ENCODE measurements around the gene FANK1.
A peak's percentile ranks its signal among the peaks of the same experiment; 100 is the strongest.

FANK1 gene

GRCh38 chr10:125865120-125865519 is 31.2 kb upstream of the FANK1 start:
- Histone ChIP-seq H3K9me3 (no peaks in the 10 kb centered on the region), H4K20me1 (0 out of 2 replicates have a peak, but pooled peaks cover 7% of the 10 kb centered on the region), H3K27me3 (no peaks in the 10 kb centered on the region), H3K36me3 (peaks cover 33% of the 10 kb centered on the region), H3K9ac (peak overlapping the region; percentile 12; the same call in 1 of the 2 replicates), H3K27ac (0 out of 2 replicates have a peak overlapping the region, but pooled peaks have one; percentile 38), H3K4me3 (no peak overlapping the region), H3K4me2 (peak overlapping the region; percentile 64), H3K4me1 (peaks cover 27% of the 10 kb centered on the region)
- TF ChIP-seq Cebpa-rat (IDR thresholded peaks at IDR 0.05), result no peak

DNA sequence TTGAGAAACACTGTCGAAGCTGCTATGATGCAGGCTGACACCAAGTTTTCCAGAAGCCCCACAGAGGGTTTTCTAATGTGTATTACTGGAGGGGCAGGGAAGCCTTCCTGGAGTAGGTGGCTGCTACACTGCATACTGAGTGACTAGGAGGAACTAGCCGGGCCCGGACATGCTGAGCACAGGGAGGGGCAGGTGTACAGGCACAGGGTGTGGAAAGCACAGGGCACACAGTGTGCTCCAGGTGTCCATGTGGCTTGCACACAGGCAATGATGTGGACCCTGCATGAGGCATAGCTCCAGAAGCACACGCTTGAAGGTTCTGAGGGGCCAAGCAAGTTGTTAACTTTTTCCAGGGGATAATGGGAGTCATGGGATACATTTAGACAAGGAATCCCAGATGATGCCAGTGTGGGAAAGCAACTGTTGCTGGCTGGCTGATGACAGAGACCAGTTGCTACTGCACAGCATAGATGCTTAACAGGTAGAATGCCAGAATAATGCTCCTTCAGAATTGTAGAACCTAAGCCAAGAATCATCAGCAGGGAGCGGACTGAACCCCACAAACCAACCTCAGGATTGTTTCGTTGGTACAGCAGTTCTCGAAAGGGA is 29.8 kb upstream of the FANK1 start:
- Histone ChIP-seq H3K27me3 (no peaks in the 10 kb centered on the region), H3K9ac (no peak overlapping the region), H4K20me1 (0 out of 2 replicates have a peak, but pooled peaks cover 7% of the 10 kb centered on the region), H3K27ac (no peak overlapping the region), H3K4me1 (peaks cover 27% of the 10 kb centered on the region), H3K36me3 (peaks cover 28% of the 10 kb centered on the region), H3K4me3 (no peak overlapping the region), H3K4me2 (no peak overlapping the region), H3K9me3 (no peaks in the 10 kb centered on the region)
- TF ChIP-seq Cebpa-rat (IDR thresholded peaks at IDR 0.05), result no peak

DNA sequence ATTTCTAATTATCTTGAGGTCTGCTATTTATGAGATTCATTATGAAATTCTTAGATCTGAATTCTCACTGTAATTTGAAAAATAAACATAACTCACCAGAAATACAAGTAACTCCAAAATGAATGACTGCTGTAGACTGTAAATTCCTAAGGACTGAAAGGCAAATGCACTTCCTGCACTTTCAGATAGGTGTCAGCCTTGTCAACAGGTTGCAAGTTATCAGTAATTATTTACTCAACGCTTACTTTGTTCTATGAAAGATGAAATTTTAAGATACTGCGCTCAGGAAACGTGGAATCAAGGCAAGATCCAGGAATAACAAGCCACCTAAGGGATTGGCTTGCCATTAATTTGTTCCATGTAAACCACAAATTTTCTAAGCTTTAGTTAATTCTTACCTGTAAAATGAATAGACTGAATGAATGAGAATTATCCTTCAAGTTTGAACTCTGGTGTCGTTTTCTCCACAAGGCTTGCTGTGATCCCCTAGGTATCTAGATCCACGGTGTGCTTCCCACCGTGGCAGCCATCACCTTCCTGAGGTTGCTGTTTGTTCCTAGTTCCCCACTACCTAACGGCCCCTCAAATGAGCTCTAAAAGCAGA is 27.9 kb upstream of the FANK1 start:
- Histone ChIP-seq H3K9ac (no peak overlapping the region), H3K4me2 (no peak overlapping the region), H3K4me1 (peaks cover 27% of the 10 kb centered on the region), H3K4me3 (no peak overlapping the region), H3K9me3 (no peaks in the 10 kb centered on the region), H4K20me1 (0 out of 2 replicates have a peak, but pooled peaks cover 7% of the 10 kb centered on the region), H3K27me3 (no peaks in the 10 kb centered on the region), H3K36me3 (peaks cover 25% of the 10 kb centered on the region), H3K27ac (no peak overlapping the region)
- TF ChIP-seq Cebpa-rat (IDR thresholded peaks at IDR 0.05), result no peak

DNA sequence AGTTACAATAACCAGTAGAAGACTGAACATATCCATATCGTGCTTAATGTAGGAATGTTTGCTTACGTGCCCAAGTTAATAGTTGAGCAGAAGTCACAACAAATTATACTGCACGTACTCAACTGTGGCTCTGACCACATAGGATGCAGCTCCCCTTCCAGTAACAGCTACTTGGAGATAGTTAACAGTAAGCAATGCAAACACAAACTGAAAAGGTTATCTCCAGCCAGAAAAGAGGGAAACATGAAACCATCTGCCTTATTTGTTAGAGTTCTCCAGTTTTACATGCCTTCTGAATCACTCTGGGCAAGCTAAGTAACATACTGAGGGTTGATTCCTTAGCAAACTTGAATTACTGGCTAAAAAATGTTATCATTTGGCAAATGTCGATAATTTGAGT is 25.0 kb upstream of the FANK1 start:
- Histone ChIP-seq H3K4me2 (no peak overlapping the region), H3K36me3 (peaks cover 28% of the 10 kb centered on the region), H3K9me3 (peaks cover 17% of the 10 kb centered on the region), H3K27ac (no peak overlapping the region), H3K27me3 (no peaks in the 10 kb centered on the region), H3K9ac (no peak overlapping the region), H4K20me1 (0 out of 2 replicates have a peak, but pooled peaks cover 7% of the 10 kb centered on the region), H3K4me1 (peaks cover 2% of the 10 kb centered on the region; the same call in 1 of the 2 replicates), H3K4me3 (no peak overlapping the region)
- TF ChIP-seq Cebpa-rat (IDR thresholded peaks at IDR 0.05), result no peak

DNA sequence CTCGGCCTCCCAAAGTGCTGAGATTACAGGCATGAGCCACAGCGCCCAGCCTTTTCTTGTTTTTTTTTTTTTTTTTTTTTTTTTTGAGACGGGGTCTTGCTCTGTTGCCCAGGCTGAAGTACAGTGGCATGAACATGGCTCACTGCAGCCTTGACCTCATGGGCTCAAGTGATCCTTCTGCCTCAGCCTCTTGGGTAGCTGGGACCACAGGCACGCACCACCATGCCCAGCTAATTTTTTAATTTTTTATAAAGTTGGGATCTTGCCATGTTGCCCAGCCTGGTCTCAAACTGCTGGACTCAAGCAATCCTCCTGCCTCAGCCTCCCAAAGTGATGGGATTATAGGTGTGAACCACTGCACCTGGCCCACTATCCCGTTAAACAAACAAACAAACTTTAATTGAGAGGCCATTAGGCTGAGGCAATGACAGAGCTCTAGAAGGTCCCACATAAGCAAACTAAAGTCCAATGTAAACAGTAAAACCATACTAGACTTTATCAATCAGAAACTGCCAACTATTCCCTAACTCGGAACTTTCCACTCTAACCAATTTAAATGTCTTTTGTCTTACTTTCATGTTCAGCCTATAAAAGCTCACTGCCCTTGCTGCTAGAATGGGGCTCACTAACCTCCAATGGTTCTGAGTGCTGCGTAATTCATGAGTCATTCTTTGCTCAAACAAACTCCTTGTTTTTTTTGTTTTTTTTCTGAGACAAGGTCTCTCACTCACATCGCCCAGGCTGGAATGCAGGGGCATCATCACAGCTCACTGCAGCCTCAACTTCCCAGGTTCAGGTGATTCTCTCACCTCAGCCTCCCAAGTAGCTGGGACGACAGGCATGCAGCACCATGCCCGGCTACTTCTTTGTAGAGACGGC is 17.2 kb upstream of the FANK1 start:
- Histone ChIP-seq H3K4me1 (no peaks in the 10 kb centered on the region), H4K20me1 (no peaks in the 10 kb centered on the region), H3K27ac (no peak overlapping the region), H3K9ac (no peak overlapping the region), H3K4me2 (no peak overlapping the region), H3K27me3 (no peaks in the 10 kb centered on the region), H3K4me3 (no peak overlapping the region), H3K36me3 (peaks cover 75% of the 10 kb centered on the region), H3K9me3 (peaks cover 49% of the 10 kb centered on the region)
- TF ChIP-seq Cebpa-rat (IDR thresholded peaks at IDR 0.05), result no peak

DNA sequence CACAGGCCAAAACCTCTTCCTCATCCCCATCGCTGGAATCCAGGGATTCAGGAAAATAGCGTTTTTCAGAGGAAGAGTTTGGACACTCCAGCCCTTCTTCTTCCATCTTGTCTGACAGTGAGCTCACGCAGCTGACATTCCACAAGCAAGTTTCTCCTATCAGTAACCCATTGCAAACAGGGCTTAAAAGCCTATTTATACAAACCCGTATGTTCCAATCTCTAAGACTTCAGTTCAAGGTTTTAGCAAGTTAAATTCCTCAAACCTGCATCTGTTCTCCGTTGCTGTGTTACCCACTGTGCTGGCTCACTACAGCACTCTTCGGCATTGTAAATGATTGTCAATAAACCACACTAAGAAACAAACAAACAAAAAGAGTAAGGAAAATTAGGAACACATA is 15.6 kb upstream of the FANK1 start:
- H3K4me3 ChIP-seq, result no peak overlapping the region
- no peaks in the 10 kb centered on the region for H3K27me3 ChIP-seq
- no peak overlapping the region for H3K9ac ChIP-seq
- H3K9me3 ChIP-seq, result peaks cover 39% of the 10 kb centered on the region
- H3K36me3 ChIP-seq, result peaks cover 72% of the 10 kb centered on the region
- H3K4me1 ChIP-seq, result no peaks in the 10 kb centered on the region
- no peak overlapping the region for H3K27ac ChIP-seq
- TF ChIP-seq Cebpa-rat (IDR thresholded peaks at IDR 0.05), result no peak
- H3K4me2 ChIP-seq, result no peak overlapping the region
- H4K20me1 ChIP-seq, result no peaks in the 10 kb centered on the region

GRCh38 chr10:125881192-125881591 is 15.2 kb upstream of the FANK1 start, which contains the start of gene DHX32:
DHX32 (minus strand) TSS chr10:125881292; CDS start chr10:125880824, 468 bp downstream.
- H3K9me3 ChIP-seq, result peaks cover 34% of the 10 kb centered on the region
- H3K4me1 ChIP-seq, result no peaks in the 10 kb centered on the region
- no peak within 1 kb of the TSS for H3K9ac ChIP-seq
- no peaks in the 10 kb centered on the region for H4K20me1 ChIP-seq
- no peaks in the 10 kb centered on the region for H3K27me3 ChIP-seq
- H3K4me3 ChIP-seq, result no peak within 1 kb of the TSS
- no peak within 1 kb of the TSS for H3K4me2 ChIP-seq
- no peak for TF ChIP-seq Cebpa-rat (IDR thresholded peaks at IDR 0.05)
- H3K27ac ChIP-seq, result no peak within 1 kb of the TSS
- H3K36me3 ChIP-seq, result peaks cover 67% of the 10 kb centered on the region

DNA sequence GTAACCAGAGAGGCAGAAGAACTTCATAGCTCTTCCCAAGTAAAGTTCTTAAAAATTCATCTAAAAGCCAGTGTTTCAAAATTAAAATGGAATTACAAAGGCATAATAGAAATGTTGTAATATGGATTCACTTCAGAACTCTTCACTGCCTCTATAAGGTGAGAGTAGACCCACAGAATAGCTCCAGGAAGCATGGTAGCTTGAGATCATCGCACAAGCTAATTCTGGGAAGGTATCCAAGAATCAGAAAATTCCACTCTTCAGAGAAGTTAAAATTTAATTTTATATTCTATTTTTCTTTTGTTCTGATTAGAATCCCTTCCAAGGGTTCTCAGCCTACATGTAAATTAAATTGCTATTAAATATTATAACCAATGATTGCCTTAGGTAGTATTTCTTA is 13.8 kb upstream of the FANK1 start:
- no peak overlapping the region for H3K4me2 ChIP-seq
- H3K4me1 ChIP-seq, result no peaks in the 10 kb centered on the region
- H3K27ac ChIP-seq, result no peak overlapping the region
- H3K27me3 ChIP-seq, result no peaks in the 10 kb centered on the region
- no peak for TF ChIP-seq Cebpa-rat (IDR thresholded peaks at IDR 0.05)
- H3K9me3 ChIP-seq, result peaks cover 20% of the 10 kb centered on the region
- no peak overlapping the region for H3K4me3 ChIP-seq
- no peak overlapping the region for H3K9ac ChIP-seq
- no peaks in the 10 kb centered on the region for H4K20me1 ChIP-seq
- H3K36me3 ChIP-seq, result peaks cover 53% of the 10 kb centered on the region

DNA sequence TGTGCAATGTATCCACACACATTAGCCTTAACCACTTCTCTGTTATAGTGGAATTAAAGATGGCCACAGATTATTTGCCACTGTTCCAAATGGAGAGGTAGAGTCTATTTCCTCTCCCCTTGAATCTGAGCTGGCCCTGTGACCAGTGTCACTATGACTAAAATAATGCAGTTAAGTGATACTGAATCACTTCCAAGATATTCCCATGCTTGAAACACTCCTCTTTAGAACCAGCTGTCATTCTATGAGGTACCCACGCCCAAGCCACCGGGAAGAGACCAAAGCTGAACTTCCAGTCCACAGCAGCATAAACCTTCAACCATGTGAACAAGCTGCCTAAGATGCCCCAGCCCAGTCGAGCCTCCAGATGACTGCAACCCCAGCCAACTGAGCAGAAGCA is 13.2 kb upstream of the FANK1 start:
- Histone ChIP-seq H3K9ac (no peak overlapping the region), H3K27me3 (no peaks in the 10 kb centered on the region), H3K4me3 (no peak overlapping the region), H4K20me1 (no peaks in the 10 kb centered on the region), H3K27ac (no peak overlapping the region), H3K4me2 (no peak overlapping the region), H3K9me3 (peaks cover 14% of the 10 kb centered on the region), H3K36me3 (peaks cover 47% of the 10 kb centered on the region), H3K4me1 (no peaks in the 10 kb centered on the region)
- no peak for TF ChIP-seq Cebpa-rat (IDR thresholded peaks at IDR 0.05)

All from BLaER1 (cell line).